Stimulated activated CD4-positive, alpha-beta T cell treated with anti-CD3 and anti-CD28 coated beads, TNF-alpha, amount 100 ng/mL, for 1 hour (primary cell): ENCODE results near the gene ZNF100.
"Not testable (repeated sequence)": the region's sequence is repeated elsewhere in the genome, so short reads cannot be mapped to it uniquely, and the experiment has no call there.

Experiments
- DNase-seq, 3 donors: peaks; one replicate each; pipeline ENCODE4 v3.0.0-alpha.2; 2020; ENCODE audit warnings: low read depth in 3 of 3, low spot score in 1 of 3

The ZNF100 gene

DNA sequence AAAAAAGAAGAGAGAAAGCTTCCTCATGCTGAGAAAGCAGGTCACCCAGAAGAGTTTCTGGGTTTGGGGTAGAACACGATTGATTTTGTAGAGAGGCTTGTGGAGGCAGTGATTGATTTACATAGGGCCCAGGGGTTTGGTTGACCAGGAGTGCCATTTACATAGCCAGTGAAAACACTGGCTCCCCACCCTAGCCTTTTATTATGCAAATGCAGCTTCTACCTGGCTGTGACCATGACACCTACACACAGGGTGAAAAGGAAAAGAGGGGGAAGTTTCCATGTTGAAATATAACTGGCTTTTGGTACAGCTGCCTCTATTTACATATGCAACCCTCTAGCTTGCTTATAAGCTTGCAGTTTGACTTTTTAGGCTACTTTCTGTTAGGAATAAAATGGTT, 62.0 kb downstream of the ZNF100 start:
- DNase-seq = no peak

DNA sequence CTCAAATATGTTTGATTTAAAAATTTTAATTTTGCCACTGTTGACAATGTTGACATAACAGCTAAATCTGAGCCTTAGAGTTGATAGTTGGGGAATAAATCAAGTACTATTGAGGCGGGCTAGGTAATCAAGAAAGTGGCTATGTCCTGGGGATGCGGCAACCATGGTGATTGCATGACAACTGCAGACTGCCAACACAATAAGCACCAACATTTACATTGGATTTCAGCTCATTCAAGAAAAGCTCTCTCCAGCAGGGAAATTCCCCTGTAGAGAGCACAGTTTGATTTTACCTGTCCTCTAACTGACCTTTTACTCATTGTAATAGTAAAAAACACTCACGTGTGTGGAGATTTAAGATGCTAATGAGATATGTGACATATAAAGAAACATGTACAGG, 63.1 kb downstream of the ZNF100 start:
- no peak for DNase-seq

GRCh38 chr19:21699197-21699596, 68.2 kb downstream of the ZNF100 start:
- no peak for DNase-seq

- DNase-seq = no peak
Measured at GRCh38 chr19:21698215-21698614, 69.2 kb downstream of the ZNF100 start.

DNA sequence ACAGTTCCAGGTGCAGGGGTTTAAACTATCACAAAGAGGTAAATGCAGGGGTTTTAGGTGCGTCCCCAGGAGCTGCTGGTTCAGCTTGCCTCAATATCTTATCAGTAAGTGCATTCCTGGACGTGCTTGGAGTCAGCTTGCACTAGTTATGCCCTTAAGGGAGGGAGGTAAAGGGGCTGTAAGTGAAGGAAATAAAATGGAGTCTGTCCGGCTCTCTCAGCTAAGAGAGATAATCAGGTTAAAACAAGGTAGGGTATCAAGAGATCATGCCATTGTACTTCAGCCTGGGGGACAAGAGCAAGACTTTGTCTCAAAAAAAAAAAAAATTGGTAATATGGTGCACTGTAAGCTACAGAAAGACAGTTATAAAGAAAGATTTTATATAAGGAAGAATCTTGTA, 69.7 kb downstream of the ZNF100 start:
- no peak for DNase-seq

- DNase-seq = no peak
Measured at GRCh38 chr19:21694171-21694906, 73.0 kb downstream of the ZNF100 start.

DNA sequence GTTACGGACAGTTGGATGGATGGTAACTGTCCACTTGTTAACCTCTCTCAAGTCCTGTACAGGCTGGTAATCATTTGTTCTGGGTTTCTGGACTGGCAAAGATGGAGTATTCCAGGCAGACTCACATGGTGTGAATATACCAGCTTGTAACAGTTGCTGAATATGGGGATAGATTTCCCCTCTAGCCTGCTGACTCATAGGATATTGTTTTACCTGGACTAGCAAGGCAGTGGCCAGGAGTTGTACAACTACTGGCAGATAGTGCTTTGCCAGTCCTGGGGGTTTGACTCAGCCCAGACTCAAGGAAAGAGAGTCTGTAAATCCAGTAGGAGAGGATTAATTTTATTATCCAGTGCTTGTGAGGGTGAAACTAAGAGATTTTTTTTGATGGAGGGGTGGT, 74.0 kb downstream of the ZNF100 start:
- no peak for DNase-seq

DNA sequence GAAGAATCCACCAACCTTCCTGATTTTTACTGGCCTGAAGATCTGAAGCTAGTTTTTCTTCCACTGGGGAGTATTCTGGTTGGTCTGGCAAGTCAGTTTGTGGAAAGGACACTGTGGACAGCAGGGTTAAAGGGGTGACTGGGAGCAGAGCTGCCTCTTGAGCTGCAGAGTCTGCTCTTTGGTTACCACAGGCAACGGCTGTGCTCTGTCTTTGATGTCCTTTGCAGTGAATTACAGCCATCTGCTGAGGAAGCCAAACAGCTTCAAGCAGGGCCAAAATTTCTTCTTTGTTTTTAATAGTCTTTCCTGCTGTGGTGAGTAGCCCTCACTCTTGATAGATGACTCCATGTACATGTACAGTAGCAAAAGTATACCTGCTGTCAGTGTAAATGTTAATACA, 75.7 kb downstream of the ZNF100 start:
- no peak for DNase-seq

DNA sequence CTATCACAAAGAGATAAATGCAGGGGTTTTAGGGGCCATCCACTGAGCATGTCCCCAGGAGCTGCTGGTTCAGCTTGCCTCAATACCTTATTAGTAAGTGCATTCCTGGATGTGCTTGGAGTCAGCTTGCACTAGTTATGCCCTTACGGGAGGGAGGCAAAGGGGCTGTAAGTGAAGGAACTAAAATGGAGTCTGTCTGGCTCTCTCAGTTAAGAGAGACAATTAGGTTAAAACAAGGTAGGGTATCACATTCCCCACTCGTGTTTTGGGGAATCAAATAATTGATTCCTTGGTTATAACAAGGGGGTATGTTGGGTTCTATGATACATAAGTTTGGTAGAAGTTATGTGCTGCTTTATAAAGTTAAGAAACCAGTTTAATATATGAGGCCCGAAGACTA, 78.9 kb downstream of the ZNF100 start:
- DNase-seq = no peak

DNA sequence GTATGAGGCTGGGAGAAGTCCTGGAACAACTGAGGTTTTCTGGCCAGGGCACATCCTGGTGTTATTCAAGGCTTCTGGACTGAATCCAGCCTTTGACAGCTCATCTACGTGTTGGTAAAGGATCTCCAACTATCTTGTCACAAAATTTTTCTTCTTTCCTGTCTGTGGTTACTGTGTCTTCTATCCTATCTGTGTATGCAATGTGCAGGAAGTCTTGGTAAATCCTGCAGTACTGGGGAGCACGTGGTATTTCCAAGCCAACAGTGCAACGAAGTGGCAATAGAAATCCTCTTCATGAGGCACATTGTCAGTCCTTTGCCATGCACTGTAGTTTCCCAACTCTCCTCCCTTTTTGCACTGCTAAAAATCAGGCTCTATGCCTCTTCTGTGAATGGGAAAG, 86.7 kb downstream of the ZNF100 start:
- DNase-seq = no peak

- no peak for DNase-seq
Measured at GRCh38 chr19:21680026-21680425, 87.4 kb downstream of the ZNF100 start.

DNA sequence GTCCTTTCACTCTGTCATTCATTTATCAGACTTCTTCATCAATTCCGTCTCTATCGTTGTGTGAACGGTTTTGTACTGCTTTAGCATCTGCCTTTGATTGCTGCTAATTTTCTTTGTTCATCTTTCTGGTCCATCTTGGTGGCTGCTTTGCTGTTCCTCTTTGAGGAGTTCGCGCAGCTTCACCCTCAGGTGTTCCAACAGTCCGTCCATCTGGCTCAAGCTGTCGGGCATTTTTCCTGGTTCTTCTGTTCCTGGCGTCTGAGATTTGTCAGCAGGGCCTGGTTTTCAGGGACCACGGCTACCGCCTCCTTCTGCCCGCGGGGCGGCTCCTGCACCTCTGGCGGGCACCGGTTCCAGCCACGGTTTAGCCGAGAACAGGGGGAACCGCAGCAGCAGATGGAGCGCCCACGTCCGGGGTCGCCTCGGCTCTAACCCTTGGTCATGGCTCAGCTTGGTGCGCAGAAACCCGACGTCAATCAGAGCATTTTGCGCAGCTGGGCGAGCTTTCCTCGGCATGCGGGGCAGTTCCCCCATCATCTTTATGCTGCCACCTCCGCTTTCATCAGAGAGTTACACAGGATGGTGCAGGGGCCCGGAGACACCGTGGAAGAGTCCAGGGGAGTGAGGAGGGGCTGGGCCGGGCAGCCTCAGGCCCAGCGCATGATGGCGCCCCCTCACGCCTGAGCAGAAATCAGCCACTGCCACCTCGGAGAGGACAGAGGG, 89.5 kb downstream of the ZNF100 start:
- DNase-seq = no peak

- DNase-seq = no peak
Measured at GRCh38 chr19:21674454-21674853, 92.9 kb downstream of the ZNF100 start.

DNA sequence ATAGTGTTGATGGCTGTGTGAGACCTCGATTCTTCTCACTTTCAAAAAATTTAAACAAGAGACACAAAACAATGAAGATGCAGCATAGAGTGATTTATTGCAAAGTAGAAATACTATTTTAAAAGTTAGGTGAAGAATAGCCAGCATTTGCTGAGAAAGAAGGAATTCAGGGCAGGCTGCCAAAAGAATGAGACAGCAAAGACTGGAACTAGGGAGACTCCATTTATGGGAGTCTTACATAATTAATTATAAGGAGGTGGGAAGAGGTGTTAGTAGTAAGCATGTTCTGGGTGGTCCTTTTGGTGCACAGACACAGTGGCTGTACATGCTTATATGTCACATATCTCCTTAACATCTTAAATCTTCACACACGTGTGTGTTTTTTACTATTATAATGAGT, 93.9 kb downstream of the ZNF100 start:
- DNase-seq = not testable (repeated sequence)
